ENCODE results near the gene KLF5.

The KLF5 gene

GRCh38 chr13:73056565-73056962, 2.2 kb upstream of the KLF5 start:
- Histone ChIP-seq H3K4ac (ENCODE audit: low read depth, low read length) (no peak overlapping the region), H2BK120ac (ENCODE audit: low read depth, low read length) (no peak overlapping the region), H3K79me2 (ENCODE audit: control insufficient read depth, insufficient read depth, low read length) (peaks cover 4% of the 10 kb centered on the region), H3K56ac (ENCODE audit: low read length) (no peak overlapping the region), H3K36me3 (ENCODE audit: control insufficient read depth, insufficient read depth, low read length) (no peaks in the 10 kb centered on the region), H3K27ac (ENCODE audit: low read depth, low read length) (no peak overlapping the region), H3K79me1 (ENCODE audit: low read length) (no peaks in the 10 kb centered on the region), H3K23ac (ENCODE audit: low read length) (no peak overlapping the region), H4K5ac (ENCODE audit: low read length) (no peak overlapping the region), H2BK5ac (ENCODE audit: low read length) (no peak overlapping the region), H2BK15ac (replicated peaks; ENCODE audit: low read depth) (no peak overlapping the region), H3K4me3 (ENCODE audit: low read length) (no peak overlapping the region), H3K9ac (ENCODE audit: low read length) (no peak overlapping the region), H3K4me1 (ENCODE audit: control insufficient read depth, low read depth, low read length) (no peaks in the 10 kb centered on the region), H3K4me2 (ENCODE audit: low read length) (no peak overlapping the region), H2AK5ac (ENCODE audit: low read length) (no peak overlapping the region), H3K18ac (ENCODE audit: low read length) (no peak overlapping the region), H4K8ac (ENCODE audit: low read depth, low read length) (no peak overlapping the region), H3K27me3 (ENCODE audit: insufficient read depth, low read length, poor library complexity) (no peaks in the 10 kb centered on the region)
- WGBS (ENCODE audit: extremely low coverage, insufficient coverage, low lambda C conversion rate): no CpG with 5 or more reads among the region's 4 CpGs
- no peak for DNase-seq

GRCh38 chr13:73057284-73058063, 1.3 kb upstream of the KLF5 start:
- no CpG with 5 or more reads among the region's 4 CpGs for WGBS (ENCODE audit: extremely low coverage, insufficient coverage, low lambda C conversion rate)
- Histone ChIP-seq H3K4me2 (ENCODE audit: low read length) (no peak overlapping the region), H3K79me2 (ENCODE audit: control insufficient read depth, insufficient read depth, low read length) (peaks cover 11% of the 10 kb centered on the region), H3K9ac (ENCODE audit: low read length) (no peak overlapping the region), H4K8ac (ENCODE audit: low read depth, low read length) (no peak overlapping the region), H4K5ac (ENCODE audit: low read length) (no peak overlapping the region), H2BK5ac (ENCODE audit: low read length) (no peak overlapping the region), H3K18ac (ENCODE audit: low read length) (no peak overlapping the region), H3K36me3 (ENCODE audit: control insufficient read depth, insufficient read depth, low read length) (no peaks in the 10 kb centered on the region), H3K56ac (ENCODE audit: low read length) (no peak overlapping the region), H3K4ac (ENCODE audit: low read depth, low read length) (no peak overlapping the region), H3K79me1 (ENCODE audit: low read length) (peaks cover 4% of the 10 kb centered on the region), H3K23ac (ENCODE audit: low read length) (no peak overlapping the region), H2AK5ac (ENCODE audit: low read length) (no peak overlapping the region), H3K27ac (ENCODE audit: low read depth, low read length) (no peak overlapping the region), H2BK120ac (ENCODE audit: low read depth, low read length) (no peak overlapping the region), H3K27me3 (ENCODE audit: insufficient read depth, low read length, poor library complexity) (no peaks in the 10 kb centered on the region), H2BK15ac (replicated peaks; ENCODE audit: low read depth) (no peak overlapping the region), H3K4me1 (ENCODE audit: control insufficient read depth, low read depth, low read length) (no peaks in the 10 kb centered on the region), H3K4me3 (ENCODE audit: low read length) (no peak overlapping the region)
- no peak for DNase-seq

- H3K23ac ChIP-seq (ENCODE audit: low read length): no peak overlapping the region
- no peak overlapping the region for H2BK120ac ChIP-seq (ENCODE audit: low read depth, low read length)
- H3K79me2 ChIP-seq (ENCODE audit: control insufficient read depth, insufficient read depth, low read length): peaks cover 11% of the 10 kb centered on the region
- no peak overlapping the region for H4K5ac ChIP-seq (ENCODE audit: low read length)
- peak overlapping the region; percentile 48 for H3K9ac ChIP-seq (ENCODE audit: low read length)
- H3K18ac ChIP-seq (ENCODE audit: low read length): no peak overlapping the region
- H3K4me1 ChIP-seq (ENCODE audit: control insufficient read depth, low read depth, low read length): no peaks in the 10 kb centered on the region
- no peak overlapping the region for H3K56ac ChIP-seq (ENCODE audit: low read length)
- H3K4ac ChIP-seq (ENCODE audit: low read depth, low read length): no peak overlapping the region
- no peak overlapping the region for H3K4me3 ChIP-seq (ENCODE audit: low read length)
- H3K27me3 ChIP-seq (ENCODE audit: insufficient read depth, low read length, poor library complexity): no peaks in the 10 kb centered on the region
- H2BK15ac ChIP-seq (replicated peaks; ENCODE audit: low read depth): no peak overlapping the region
- DNase-seq: no peak
- no peaks in the 10 kb centered on the region for H3K36me3 ChIP-seq (ENCODE audit: control insufficient read depth, insufficient read depth, low read length)
- WGBS (ENCODE audit: extremely low coverage, insufficient coverage, low lambda C conversion rate): no CpG with 5 or more reads among the region's 6 CpGs
- H3K4me2 ChIP-seq (ENCODE audit: low read length): no peak overlapping the region
- H3K27ac ChIP-seq (ENCODE audit: low read depth, low read length): no peak overlapping the region
- no peak overlapping the region for H2BK5ac ChIP-seq (ENCODE audit: low read length)
- H2AK5ac ChIP-seq (ENCODE audit: low read length): no peak overlapping the region
- H3K79me1 ChIP-seq (ENCODE audit: low read length): peaks cover 5% of the 10 kb centered on the region
- H4K8ac ChIP-seq (ENCODE audit: low read depth, low read length): no peak overlapping the region
Measured at GRCh38 chr13:73058064-73058313, 816 bp upstream of the KLF5 start.

- H3K18ac ChIP-seq (ENCODE audit: low read length): no peak overlapping the region
- H3K4me3 ChIP-seq (ENCODE audit: low read length): peak overlapping the region; percentile 12
- H3K79me2 ChIP-seq (ENCODE audit: control insufficient read depth, insufficient read depth, low read length): peaks cover 11% of the 10 kb centered on the region
- WGBS (ENCODE audit: extremely low coverage, insufficient coverage, low lambda C conversion rate): no CpG with 5 or more reads among the region's 8 CpGs
- H3K27ac ChIP-seq (ENCODE audit: low read depth, low read length): no peak overlapping the region
- no peak overlapping the region for H2AK5ac ChIP-seq (ENCODE audit: low read length)
- no peak overlapping the region for H2BK15ac ChIP-seq (replicated peaks; ENCODE audit: low read depth)
- no peaks in the 10 kb centered on the region for H3K27me3 ChIP-seq (ENCODE audit: insufficient read depth, low read length, poor library complexity)
- peak overlapping the region; percentile 48 for H3K9ac ChIP-seq (ENCODE audit: low read length)
- no peak overlapping the region for H4K5ac ChIP-seq (ENCODE audit: low read length)
- H4K8ac ChIP-seq (ENCODE audit: low read depth, low read length): no peak overlapping the region
- peak overlapping the region; percentile 52 for H3K56ac ChIP-seq (ENCODE audit: low read length)
- no peaks in the 10 kb centered on the region for H3K4me1 ChIP-seq (ENCODE audit: control insufficient read depth, low read depth, low read length)
- H3K23ac ChIP-seq (ENCODE audit: low read length): no peak overlapping the region
- H3K36me3 ChIP-seq (ENCODE audit: control insufficient read depth, insufficient read depth, low read length): no peaks in the 10 kb centered on the region
- H3K4me2 ChIP-seq (ENCODE audit: low read length): peak overlapping the region; percentile 44
- no peak overlapping the region for H3K4ac ChIP-seq (ENCODE audit: low read depth, low read length)
- no peak overlapping the region for H2BK5ac ChIP-seq (ENCODE audit: low read length)
- H3K79me1 ChIP-seq (ENCODE audit: low read length): peaks cover 5% of the 10 kb centered on the region
- DNase-seq: no peak
- H2BK120ac ChIP-seq (ENCODE audit: low read depth, low read length): no peak overlapping the region
Measured at GRCh38 chr13:73058432-73058735, 421 bp upstream of the KLF5 start.

- peak overlapping the region; percentile 88 for H3K4me2 ChIP-seq (ENCODE audit: low read length)
- H3K56ac ChIP-seq (ENCODE audit: low read length): peak overlapping the region; percentile 92
- H3K9ac ChIP-seq (ENCODE audit: low read length): peak overlapping the region; percentile 77
- peak overlapping the region; percentile 88 for H3K4me3 ChIP-seq (ENCODE audit: low read length)
- no peak overlapping the region for H2BK15ac ChIP-seq (replicated peaks; ENCODE audit: low read depth)
- peak overlapping the region; percentile 71 for H3K4ac ChIP-seq (ENCODE audit: low read depth, low read length)
- no peak overlapping the region for H2BK5ac ChIP-seq (ENCODE audit: low read length)
- WGBS (ENCODE audit: extremely low coverage, insufficient coverage, low lambda C conversion rate): no CpG with 5 or more reads among the region's 68 CpGs
- DNase-seq: peak; percentile 81
- H4K8ac ChIP-seq (ENCODE audit: low read depth, low read length): no peak overlapping the region
- no peaks in the 10 kb centered on the region for H3K27me3 ChIP-seq (ENCODE audit: insufficient read depth, low read length, poor library complexity)
- H2AK5ac ChIP-seq (ENCODE audit: low read length): no peak overlapping the region
- no peak overlapping the region for H4K5ac ChIP-seq (ENCODE audit: low read length)
- peaks cover 11% of the 10 kb centered on the region for H3K79me2 ChIP-seq (ENCODE audit: control insufficient read depth, insufficient read depth, low read length)
- H3K36me3 ChIP-seq (ENCODE audit: control insufficient read depth, insufficient read depth, low read length): no peaks in the 10 kb centered on the region
- H3K4me1 ChIP-seq (ENCODE audit: control insufficient read depth, low read depth, low read length): no peaks in the 10 kb centered on the region
- peak overlapping the region; percentile 88 for H3K18ac ChIP-seq (ENCODE audit: low read length)
- H2BK120ac ChIP-seq (ENCODE audit: low read depth, low read length): no peak overlapping the region
- peaks cover 5% of the 10 kb centered on the region for H3K79me1 ChIP-seq (ENCODE audit: low read length)
- peak overlapping the region; percentile 59 for H3K23ac ChIP-seq (ENCODE audit: low read length)
- H3K27ac ChIP-seq (ENCODE audit: low read depth, low read length): peak overlapping the region; percentile 59
Measured at GRCh38 chr13:73059460-73060250, 850 bp downstream of the KLF5 start.
